NCI-H1417 (cell line): ENCODE data around the gene DOP1A.
A peak's percentile ranks its signal among the peaks of the same experiment; 100 is the strongest.
"Not testable (repeated sequence)": the region's sequence is repeated elsewhere in the genome, so short reads cannot be mapped to it uniquely, and the experiment has no call there.

Experiments
- DNase-seq, 3 experiments: peaks; one replicate each; lab custom pipeline; 2025; lab: John Stamatoyannopoulos, UW

DOP1A gene

DNA sequence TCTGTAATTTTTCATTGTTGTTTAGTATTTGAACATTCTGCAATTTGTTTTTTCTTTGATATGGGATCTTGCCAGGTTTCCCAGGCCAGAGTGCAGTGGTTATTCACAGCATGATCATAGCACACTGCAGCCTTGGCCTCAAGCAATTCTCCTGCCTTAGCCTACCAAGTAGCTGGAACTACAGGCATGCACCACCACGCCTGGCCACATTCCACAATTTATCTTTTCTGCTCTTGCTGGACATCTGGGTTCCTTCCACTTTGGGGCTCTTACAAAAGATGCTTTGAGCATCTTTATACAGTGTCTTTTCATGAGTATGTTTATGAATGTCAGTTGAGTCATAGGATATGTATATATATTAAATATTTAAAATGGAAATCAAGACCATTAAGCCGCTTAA lies 83.6 kb downstream of the DOP1A start:
- no peak for DNase-seq

DNA sequence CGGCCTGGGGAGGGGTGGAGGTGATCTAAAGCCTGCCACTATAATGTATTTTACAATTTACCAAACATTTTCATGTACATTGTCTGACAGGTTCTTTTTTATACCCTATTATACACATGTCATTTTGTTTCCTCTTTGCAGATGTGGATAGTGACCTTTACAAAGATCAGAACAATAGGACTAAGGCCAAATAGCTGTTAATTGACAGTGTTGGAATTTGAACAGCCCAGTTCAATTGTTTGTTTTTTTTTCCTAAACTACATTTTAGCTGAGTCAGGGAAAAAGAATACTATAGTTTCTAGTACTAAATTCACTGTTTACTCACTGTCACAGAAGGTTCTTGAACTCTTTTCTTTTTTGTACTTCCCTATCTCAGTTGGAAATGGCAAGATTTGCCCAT lies 85.4 kb downstream of the DOP1A start:
- DNase-seq = no peak

DNA sequence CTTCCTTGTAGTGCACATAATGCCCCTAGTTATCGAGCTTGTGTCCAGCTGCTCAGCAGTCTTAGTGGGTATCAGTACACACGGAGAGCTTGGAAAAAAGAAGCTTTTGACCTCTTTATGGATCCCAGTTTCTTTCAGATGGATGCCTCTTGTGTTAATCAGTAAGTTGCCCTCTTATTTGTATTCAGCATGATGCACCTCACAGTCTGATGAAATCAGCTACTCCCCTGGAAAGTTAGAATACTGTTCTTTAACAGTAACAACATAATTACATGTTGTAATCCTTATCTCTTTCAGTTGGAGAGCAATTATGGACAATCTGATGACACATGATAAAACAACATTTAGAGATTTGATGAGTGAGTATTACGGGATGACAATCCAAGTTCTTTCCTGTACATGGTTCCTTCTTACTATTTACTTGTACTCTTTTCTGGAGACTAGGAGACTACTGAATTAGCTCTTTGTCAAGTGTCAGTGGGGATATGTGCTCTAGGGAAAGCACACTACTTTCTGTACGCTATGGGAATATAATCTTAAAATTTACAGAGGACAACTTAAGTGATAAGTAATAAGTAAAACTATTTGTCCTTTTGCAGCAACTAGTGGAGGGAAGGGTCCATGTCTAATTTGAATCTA lies 86.5 kb downstream of the DOP1A start:
- DNase-seq = peak in 1 of 3 experiments; percentile 51

DNA sequence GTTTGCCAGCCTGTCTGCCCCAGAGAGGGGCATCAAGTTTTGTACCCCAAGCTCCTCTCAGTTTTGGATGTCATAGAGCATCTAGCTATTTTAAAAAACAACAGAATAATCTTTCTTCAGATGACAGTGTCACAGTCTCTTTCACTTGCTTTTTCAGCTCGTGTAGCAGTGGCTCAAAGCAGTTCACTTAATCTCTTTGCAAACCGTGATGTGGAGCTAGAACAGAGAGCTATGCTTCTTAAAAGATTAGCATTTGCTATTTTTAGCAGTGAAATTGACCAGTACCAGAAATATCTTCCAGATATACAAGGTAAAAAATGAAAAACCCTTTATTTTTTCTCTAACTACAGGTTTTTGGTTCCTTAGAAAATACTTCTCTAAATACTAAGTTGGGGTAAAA lies 88.3 kb downstream of the DOP1A start:
- DNase-seq = no peak

DNA sequence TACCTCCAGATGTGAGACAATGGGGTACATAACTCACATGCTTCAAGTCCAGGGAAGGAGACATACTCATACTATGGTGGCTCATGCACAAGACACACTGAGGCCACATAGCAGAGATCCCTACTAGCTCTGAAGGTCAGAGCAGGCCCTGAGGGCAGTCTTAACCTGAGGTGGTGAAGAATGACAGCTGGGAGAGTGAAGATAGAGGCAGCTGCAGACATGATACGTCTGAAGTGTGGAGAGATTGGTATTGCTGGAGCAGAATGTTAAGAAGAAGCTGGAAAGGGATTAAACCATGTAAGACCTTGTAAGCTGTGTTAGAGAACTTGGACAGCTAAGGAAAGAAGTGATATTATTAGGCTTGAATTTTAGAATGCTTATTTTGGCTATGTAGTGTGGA lies 92.7 kb downstream of the DOP1A start:
- no peak for DNase-seq

DNA sequence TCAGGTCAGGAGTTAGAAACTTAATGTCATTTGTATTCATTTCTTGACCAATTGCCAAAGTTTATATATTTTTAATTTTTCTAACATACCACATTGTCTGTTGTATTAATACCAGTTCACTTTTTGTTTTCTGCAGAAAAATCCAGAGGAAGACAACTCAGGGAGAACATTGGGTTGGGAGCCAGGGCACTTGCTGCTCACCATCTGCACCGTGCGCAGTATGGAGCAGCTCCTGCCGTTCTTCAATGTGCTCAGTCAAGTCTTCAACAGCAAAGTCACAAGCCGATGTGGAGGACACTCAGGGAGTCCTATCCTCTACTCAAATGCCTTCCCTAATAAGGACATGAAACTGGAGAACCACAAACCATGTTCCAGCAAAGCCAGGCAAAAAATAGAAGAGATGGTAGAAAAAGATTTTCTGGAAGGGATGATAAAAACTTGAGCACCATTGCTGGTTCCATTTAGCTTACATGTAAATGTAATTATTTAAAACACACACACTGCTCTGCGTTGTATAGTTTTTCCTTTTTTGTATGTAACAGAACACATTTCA lies 100.3 kb downstream of the DOP1A start:
- DNase-seq = no peak

DNA sequence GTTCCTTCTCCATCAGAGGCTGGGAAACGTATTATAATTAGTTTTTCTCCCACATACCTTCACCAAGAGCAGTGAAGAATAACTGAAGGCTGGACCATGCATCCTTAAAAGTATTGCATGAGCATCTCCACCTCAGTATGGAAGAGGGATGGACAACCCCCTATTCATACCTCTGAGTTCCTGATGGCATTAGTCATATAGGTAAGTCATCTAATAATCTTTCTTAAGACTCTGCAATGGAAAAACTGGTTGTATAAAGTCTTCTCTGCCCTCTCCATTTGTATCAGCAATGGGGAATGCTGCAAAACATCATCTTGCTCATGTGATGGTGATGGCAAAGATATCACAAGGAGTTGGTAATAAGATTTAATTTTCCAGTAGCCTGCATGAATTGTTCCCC lies 101.1 kb downstream of the DOP1A start:
- no peak for DNase-seq

DNA sequence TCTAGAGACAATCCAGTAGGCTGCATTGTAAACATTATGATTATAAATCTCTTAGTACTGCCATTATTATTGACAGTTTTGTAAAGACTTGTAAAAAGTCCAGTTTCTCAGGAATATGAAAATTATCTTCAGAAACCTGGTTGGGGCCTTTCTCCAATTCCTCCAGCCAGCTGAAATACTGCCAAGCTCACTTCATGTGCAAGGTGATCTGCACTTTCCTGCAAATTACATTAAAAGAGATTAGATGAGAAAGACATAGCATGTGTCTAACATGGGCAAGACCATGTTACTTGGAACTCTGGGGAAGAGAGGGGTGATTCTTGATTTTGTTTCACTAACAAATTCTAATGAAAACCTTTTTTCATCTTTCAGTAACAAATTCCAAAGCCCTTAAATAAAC lies 101.6 kb downstream of the DOP1A start:
- DNase-seq = no peak

DNA sequence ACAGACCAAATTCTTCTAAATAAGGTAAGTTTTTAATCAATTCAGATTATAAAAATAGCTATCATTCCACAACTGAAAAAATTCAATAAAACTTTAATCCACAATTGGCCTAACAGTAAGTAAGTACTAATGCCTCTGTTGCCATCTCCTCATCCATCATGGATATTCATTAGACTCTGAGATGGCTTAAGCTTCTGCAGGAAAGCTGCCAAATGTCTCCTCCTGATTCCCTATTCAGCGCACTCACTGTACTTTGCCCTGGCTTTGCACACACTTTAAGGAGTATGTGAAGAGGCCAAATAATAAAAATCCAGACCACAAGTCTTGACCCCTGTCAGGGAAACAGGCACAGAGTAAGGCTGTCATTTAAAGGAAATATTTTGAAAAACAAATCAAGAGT lies 102.0 kb downstream of the DOP1A start:
- no peak for DNase-seq

DNA sequence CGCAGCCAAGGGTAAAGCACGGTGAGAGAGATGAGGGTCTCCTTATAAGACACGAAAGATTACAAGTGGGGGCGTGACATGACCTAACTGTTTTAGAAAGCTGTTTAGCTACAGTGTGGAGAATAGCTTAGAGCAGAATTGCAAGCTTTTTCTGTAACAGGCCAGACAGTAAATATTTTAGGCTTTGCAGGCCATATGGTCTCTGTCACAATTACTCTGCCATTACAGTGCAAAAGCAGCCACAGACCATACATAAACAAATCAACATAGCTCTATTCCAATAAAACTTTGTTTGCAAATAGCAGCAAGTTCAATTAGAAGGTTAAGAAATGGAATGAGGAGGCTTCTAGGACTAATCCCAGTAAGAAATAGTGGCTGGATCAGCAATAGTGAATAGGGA lies 108.8 kb downstream of the DOP1A start:
- DNase-seq = no peak

DNA sequence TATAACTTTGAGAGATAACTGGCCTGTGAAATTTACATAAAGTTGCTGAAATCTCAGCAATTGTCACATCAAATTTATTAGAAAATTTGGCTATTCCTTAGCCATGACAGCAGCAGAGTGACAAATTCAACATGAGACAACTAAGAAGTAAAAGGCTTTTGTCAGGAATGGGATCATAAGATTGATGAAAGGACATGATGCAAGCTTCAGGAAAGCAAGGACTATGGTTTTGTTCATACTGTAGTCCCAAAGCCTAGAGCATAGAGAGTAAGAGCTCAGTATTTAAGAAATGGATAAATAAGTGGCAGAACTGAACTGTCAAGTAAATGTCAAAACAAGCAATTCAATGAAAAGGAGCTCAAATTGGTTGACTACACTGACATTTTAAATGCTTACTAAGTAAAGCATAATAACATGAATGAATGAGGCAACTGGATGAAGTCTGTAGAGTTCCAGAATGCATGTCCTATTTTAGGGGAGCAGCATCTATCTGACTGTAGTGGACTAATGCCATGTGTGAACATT lies 113.0 kb downstream of the DOP1A start:
- DNase-seq = no peak

DNA sequence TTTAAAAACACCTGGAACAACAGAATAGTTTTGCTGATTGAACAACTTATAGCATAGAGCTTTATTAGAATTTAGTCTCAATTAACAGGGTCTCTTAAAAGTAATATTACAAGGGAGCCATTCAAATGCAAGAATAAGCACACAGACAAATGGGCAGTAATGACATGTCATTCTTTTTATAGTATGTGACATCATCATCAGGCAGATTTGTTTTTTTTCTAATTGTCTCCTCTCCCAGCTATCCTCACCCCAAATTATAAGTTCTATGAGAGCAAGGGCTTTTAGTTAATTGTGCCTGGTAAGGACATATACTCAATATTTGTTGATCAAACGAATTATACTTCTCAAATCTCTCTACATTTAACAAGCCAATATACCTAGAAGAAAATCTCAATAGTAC lies 114.6 kb downstream of the DOP1A start:
- peak in 1 of 3 experiments; percentile 11 for DNase-seq

DNA sequence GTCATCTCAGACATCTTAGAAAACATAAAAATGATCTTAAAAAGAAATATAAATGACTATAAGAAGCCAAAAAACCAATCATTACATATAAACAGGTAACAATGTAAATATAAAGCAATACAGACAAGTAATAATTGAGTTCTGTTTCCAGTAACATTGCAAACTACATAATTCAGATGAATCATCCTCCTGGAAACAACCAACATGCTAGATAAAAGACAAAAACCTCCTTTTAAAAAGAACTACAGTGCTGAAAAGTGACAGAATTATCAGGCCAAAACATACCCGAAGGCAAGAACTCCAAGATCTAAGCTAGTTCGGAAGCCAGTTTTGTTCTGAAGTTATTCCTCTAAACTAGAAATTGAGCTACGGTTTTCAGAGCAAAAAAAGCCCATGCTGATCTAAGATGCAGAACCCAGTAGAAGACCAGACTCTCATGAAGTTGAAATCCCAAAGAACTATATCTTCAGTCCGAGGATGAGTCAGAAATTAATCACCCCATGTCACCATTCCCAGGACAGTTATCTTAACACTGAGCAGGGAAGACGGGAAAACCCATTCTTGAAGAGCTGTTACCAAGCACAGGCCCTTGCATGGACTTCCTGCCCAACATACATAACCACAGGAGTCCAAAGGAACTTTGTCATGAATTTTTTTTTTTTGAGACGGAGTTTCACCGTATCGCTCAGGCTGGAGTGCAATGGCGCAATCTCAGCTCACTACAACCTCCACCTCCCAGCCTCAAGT lies 115.8 kb downstream of the DOP1A start:
- no peak for DNase-seq

DNA sequence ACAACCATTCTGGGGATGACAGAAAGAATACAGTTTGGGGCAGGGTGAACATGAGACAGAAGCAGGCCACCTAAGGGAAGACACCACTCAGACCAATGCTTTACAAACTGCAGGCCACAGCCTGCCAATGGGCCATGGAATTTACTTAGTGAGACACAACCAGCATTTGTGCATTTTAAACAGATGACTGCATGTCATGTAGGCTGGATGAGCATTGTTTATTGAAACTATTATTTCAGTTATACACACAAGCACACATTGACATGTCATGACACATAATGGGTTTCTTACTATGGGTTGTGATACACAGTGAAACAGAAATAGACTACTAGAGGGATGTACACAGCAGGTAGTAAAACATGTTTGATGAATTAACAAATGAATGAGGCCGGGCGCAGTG lies 117.6 kb downstream of the DOP1A start:
- DNase-seq = no peak

DNA sequence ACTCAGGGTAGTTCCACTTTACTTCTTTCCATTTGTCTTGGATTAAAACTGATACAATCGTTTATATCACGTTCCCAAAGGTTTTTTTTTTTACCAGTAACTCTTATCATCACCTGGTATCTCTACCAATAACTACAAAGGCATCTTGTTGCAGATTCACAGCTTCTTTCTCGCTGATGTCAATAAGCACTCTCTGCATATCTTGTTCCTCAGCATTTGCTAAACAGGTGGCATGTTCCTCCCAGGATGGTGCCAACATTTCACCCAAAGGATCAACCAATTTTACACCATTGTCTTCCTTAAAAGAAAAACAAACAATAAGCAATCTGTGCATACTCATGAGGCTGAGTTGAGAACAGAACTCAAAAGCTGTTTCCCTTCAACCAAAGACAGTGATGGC lies 121.0 kb downstream of the DOP1A start:
- DNase-seq = no peak

DNA sequence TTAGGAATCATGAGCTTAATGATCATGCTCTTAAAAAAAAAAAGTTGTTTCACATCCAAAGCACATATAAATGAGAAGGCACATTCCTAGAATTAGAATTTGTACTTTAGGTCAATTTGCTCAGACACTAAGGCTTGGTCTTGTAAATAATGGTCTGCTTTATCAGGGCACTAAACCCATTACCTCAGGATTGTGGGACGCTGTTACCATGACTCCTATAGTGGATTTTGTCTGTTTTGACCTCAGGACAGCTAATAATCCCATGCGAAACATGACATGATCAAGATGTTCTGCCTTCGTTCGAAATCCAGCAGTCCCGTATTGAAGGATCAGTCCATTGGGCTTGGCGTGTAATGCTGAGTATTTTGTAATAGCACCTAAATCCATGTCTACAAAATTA lies 123.2 kb downstream of the DOP1A start:
- no peak for DNase-seq

DNA sequence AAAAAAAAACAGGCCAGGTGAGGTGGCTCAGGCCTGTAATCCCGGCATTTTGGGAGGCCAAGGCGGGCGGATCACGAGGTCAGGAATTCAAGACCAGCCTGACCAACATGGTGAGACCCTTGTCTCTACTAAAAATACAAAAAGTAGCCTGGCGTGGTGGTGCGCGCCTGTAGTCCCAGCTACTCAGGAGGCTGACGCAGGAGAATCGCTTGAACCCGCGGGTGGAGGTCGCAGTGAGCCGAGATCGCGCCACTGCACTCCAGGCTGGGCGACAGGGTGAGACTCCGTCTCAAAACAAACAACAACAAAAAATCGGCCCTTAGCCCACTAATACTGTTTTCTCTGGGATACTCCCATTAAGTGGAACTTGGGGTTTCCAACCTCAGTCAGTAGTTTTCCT lies 124.5 kb downstream of the DOP1A start:
- DNase-seq = not testable (repeated sequence)

DNA sequence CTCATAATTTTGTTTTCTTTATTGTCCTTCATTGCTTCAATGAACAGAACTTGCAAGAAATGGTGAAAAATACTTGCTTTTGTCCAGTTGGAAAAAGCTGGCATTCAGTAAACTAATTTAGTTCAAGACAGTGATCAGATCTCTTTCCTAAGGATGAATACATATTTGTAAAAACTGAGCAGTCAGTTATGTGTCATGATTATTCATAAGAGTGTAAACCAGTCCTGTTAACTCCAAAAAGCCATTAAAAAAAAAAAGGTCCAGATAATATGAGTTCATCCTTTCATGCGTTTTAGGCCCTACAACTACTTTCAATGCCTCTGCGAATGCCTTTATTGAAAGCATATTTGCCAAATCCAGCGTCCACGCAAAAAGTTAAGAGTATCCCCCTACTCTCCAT lies 125.0 kb downstream of the DOP1A start:
- DNase-seq = no peak

DNA sequence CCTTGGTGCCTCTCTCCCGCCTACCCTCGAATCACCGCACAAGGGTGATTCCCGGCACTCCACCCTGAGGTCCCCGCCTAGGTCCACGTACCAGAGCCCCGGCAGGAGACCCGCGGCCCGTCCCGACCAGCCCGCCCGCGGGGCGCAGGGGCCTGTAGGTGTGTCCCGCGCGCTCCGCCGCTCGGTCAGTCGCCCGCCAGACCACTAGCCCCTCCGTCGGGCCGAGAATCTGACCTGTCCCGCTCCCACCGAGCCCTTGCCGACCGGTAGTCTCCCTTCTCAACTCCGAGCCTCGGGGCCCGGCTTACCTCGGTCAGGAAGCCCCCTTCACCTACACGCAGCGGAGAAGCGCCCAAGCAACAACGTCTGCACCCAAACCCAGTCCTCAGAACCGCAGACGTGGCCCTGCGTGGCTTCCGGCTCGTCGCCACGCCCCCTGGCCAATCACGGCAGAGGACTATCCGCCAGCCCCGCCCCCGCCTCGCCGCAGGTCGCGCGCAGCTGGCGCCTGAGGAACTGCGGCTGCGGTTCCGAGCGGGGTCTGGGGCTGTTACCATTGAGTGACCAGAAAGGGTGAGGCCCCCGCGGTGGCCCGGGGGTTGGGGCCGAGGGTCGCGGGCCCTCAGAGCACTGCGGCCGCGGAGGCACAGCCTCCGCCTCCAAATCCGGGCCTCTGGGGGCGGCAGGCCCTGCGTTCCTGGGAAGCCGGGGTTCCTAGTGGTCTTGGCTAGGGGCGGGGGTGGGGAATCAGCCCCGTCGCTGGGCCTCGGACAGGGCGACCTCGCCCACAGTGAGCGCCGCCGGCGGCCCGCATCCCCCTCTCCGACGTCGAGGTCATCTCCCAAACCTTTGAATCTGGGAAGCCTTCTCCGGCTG lies 125.6 kb downstream of the DOP1A start, which contains the start of the genes PGM3 and RWDD2A:
TSS of gene PGM3 (minus strand) at position 395 of the 876 bp plus-strand sequence. CDS start 2,253 bp downstream, outside the sequence.
TSS of gene RWDD2A (plus strand) at position 487 of the 876 bp plus-strand sequence. CDS start 1,095 bp downstream, outside the sequence.
- DNase-seq = peak; percentile 88 to 91 (median 88)

DNA sequence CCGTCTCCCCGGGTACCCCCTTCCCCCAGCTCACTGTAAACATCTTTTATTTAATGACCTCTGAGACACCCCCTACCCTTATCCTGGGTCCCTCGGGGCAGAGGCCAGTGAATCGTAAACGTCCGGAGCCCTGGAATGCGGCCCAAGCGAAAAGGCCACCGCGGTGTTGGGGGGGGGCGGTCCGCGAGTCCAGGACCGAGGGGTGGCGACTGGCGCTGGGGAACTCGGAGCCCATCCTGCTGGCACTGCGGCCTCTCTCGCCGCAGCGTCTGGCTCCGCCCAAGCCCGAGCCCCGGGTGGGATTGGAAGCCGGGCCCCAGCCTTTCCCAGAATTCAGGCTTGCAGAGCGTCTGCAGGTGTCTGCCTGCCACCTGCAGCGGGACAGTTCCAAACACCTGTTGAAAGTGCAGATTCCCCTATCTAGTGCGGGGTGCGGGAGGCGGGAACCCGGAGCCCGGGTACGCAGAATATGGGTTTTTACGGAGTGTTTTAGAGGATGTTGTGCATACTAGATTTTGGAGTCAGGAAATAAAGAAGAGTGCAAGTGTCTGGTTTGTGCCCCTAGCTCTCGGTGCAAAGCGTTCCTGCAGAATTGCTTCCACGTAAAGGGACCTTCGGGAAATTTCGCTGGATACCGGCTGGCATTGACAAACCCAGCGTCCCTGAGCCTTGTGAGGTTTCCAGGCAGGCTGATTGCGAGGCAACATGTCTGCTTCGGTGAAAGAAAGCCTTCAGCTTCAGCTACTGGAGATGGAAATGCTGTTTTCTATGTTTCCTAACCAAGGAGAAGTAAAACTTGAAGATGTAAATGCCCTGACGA lies 126.5 kb downstream of the DOP1A start:
- peak; percentile 35 to 76 (median 75) for DNase-seq
